Measurements from ENCODE around the gene ASPSCR1.

ASPSCR1 gene

DNA sequence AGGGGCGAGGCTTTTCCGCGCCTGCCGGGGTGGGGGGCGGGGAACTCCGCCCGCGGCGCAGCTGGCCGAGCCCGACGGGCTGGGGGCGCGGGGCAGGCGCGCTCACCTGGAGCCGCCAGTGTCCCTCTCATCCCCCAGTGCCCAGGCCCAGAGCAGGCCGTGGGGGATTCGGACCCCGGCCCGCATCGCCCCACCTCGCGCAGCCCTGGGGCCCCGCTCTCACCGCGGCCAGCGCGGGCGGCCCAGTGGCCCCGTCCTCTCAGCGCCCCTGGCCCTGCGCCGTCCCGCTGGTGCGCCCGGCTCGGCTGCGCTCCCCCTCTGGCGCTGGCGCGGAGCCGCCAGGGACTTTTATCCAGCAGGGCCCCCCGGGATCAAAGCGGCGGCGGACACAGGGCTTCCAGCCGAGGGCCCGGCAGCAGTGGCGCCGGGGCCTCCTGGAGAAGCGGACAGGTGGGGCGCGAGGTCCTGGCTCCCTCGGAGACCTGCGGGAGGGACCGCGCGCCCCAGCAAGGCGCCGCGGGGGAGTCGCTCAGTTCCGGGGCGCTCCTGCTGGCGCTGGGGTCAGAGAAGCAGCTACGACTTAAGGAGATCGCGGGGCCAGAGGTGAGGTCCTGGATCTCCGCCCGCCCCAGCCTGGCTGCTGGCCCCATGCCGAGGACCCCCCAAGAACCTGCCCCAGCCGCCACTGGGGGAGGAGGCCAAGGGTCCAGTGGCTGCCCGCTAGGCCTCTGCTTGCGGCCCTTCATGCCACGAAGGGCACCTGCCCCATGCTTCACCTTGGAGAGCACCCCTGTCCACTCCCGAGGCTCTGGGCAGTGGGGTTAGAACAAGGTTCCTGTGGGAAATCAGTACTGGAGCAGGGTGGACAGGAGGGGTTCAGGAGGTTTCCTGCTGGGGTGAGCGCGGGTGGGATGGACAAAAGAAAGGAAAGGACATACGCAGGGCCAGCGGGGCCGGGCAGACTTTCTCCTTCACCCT is 15.6 kb upstream of the ASPSCR1 start:
- Histone ChIP-seq H3K27ac (ENCODE audit: low read depth in 2 of 2, low read length in 2 of 2) (no peak overlapping the region), H3K36me3 (ENCODE audit: control insufficient read depth in 2 of 2, insufficient read depth in 2 of 2, low read length in 2 of 2) (no peaks in the 10 kb centered on the region), H3K9ac (ENCODE audit: low read depth in 1 of 2, low read length in 2 of 2) (no peak overlapping the region), H3K27me3 (ENCODE audit: control insufficient read depth in 2 of 2, insufficient read depth in 2 of 2, low read length in 2 of 2) (peaks cover 35 to 63% of the 10 kb centered on the region in 2 donors), H3K9me3 (ENCODE audit: control insufficient read depth in 2 of 2, low read length in 2 of 2) (no peaks in the 10 kb centered on the region), H3K4me1 (ENCODE audit: control insufficient read depth in 2 of 2, insufficient read depth in 2 of 2, low read length in 2 of 2) (peaks cover 11 to 14% of the 10 kb centered on the region in 2 donors), H3K4me3 (ENCODE audit: low read length in 2 of 2) (no peak overlapping the region)

DNA sequence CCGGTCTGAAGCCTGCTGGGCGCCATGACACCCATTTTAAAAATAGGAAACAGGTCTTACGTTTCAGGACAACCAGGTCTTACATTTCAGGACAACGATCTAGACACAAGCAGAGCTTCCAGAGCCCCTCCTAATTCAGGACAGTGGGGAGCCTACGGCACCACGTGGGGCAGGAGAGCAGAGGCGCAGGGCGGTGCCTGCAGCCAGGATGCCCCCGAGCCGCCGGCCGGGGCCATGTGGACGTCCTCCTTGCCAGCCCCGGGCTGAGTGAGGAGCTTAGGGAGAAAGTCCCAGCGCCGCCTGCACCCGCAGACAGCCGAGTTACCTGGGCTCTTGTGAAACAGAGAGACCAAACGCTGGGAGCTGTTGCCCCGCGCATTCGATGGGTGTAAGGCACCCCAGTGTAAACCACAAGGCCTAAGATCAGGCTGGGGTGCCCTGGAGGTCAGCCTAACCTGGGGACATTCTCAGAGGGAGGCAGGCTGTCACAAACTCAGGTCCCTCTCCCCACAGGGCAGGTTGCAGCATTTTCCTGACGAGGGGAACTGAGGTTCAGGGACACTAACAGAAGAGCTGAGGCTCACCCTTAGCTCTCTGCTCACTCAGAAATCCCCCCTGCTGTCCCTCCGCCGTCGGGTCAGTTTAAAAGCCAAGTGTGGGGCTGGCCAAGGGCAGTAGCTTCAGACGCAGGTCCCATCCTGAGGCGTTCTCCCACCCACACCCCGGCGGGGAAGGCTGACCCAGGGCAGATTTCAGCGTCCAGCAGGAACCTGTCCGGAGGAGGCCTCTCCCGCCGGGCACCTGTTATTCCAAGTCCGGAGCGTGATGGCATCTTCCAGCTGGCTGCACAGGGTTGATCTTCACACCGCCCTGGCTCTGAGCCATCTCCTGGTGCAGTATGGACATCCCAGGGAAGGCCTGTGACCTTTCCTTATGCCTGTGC is 14.7 kb upstream of the ASPSCR1 start:
- Histone ChIP-seq H3K36me3 (ENCODE audit: control insufficient read depth in 2 of 2, insufficient read depth in 2 of 2, low read length in 2 of 2) (no peaks in the 10 kb centered on the region), H3K9ac (ENCODE audit: low read depth in 1 of 2, low read length in 2 of 2) (no peak overlapping the region), H3K9me3 (ENCODE audit: control insufficient read depth in 2 of 2, low read length in 2 of 2) (no peaks in the 10 kb centered on the region), H3K4me1 (ENCODE audit: control insufficient read depth in 2 of 2, insufficient read depth in 2 of 2, low read length in 2 of 2) (peaks cover 20 to 22% of the 10 kb centered on the region in 2 donors), H3K27ac (ENCODE audit: low read depth in 2 of 2, low read length in 2 of 2) (no peak overlapping the region), H3K4me3 (ENCODE audit: low read length in 2 of 2) (no peak overlapping the region), H3K27me3 (ENCODE audit: control insufficient read depth in 2 of 2, insufficient read depth in 2 of 2, low read length in 2 of 2) (peaks cover 34 to 69% of the 10 kb centered on the region in 2 donors)

DNA sequence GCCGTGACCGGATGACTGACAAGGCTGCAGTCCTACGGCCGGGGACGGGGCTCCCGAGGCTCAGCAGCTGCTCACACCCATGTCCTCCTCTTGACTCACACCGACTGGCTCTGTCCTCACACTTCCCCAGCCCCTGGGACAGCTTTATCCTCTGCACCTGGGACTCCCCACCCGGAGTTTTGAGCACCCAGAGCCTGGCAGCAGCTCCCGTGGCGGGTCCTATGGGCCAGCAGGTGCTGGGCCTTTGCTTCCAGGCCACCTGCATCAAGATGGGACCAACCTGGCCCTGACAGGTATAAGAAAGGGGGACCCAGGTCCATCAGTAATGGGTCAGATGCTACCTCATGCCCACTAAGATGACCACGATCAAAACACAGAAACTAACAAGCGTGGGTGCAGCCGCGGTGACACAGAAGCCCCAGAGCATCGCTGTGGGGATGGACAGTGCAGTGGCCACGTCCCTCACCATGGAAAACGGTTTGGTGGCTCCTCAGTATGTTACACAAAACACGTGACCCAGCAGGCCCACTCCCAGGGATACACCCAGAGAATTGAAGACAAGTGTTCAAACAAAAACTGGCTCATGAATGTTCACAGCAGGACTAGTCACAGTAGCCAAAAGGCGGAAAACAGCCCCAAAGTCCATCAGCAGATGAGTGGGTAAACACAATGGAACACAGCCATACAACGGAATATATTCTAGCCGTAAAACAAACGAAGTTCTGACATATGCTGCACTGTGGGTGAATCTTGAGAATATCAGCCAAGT is 13.2 kb upstream of the ASPSCR1 start:
- Histone ChIP-seq H3K36me3 (ENCODE audit: control insufficient read depth in 2 of 2, insufficient read depth in 2 of 2, low read length in 2 of 2) (no peaks in the 10 kb centered on the region), H3K9me3 (ENCODE audit: control insufficient read depth in 2 of 2, low read length in 2 of 2) (no peaks in the 10 kb centered on the region), H3K9ac (ENCODE audit: low read depth in 1 of 2, low read length in 2 of 2) (no peak overlapping the region), H3K4me1 (ENCODE audit: control insufficient read depth in 2 of 2, insufficient read depth in 2 of 2, low read length in 2 of 2) (peaks cover 17 to 31% of the 10 kb centered on the region in 2 donors), H3K4me3 (ENCODE audit: low read length in 2 of 2) (no peak overlapping the region), H3K27ac (ENCODE audit: low read depth in 2 of 2, low read length in 2 of 2) (no peak overlapping the region), H3K27me3 (ENCODE audit: control insufficient read depth in 2 of 2, insufficient read depth in 2 of 2, low read length in 2 of 2) (peaks cover 20 to 61% of the 10 kb centered on the region in 2 donors)

DNA sequence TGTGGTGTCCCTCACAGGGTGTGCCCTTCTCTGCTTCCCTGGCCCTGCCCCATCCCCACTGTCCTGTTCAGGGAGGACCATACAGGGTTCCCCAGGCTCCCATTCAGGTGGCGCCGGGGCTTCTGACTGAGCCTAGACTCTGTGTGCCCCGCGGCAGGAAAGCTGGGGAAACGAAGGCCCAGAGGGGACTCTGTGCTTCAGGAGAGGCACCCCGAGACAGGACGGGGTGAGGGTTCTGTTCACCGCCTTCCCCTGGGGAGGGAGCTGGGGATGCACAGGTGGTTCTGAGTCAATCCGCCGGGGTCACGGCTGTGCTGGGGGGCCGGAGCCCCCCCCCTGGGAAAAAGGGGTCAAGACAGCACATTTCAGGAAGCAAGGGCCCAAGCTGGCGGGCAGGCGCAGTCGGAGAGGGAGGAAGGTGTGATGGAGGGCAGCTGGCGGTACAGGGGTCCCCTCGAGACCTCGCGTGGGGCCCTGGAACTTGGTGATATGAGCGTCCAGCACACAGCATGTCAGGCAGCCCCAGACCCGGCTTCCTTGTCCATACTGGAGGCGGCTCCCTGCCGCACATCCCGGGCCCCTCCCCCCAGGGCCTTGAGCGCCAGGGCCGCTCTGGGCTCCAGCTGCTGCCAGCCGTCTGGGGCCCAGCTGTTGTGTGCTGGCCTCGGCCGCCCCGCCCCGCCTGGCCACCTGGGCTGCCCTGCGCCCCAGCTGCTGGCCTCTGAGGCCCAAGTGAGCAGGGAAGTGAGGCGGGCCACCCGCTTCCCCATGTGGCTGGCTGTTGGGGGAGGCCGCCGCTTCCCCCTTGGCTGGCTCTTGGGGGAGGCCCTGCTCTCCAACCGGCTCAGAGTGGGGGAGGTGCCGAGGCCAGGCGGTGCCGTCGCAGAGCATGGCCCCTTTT is 10.8 kb upstream of the ASPSCR1 start:
- Histone ChIP-seq H3K36me3 (ENCODE audit: control insufficient read depth in 2 of 2, insufficient read depth in 2 of 2, low read length in 2 of 2) (no peaks in the 10 kb centered on the region), H3K4me1 (ENCODE audit: control insufficient read depth in 2 of 2, insufficient read depth in 2 of 2, low read length in 2 of 2) (peaks cover 11 to 20% of the 10 kb centered on the region in 2 donors), H3K27ac (ENCODE audit: low read depth in 2 of 2, low read length in 2 of 2) (peak overlapping the region in 1 of 2 donors; percentile 32), H3K9me3 (ENCODE audit: control insufficient read depth in 2 of 2, low read length in 2 of 2) (no peaks in the 10 kb centered on the region), H3K9ac (ENCODE audit: low read depth in 1 of 2, low read length in 2 of 2) (no peak overlapping the region), H3K4me3 (ENCODE audit: low read length in 2 of 2) (no peak overlapping the region), H3K27me3 (ENCODE audit: control insufficient read depth in 2 of 2, insufficient read depth in 2 of 2, low read length in 2 of 2) (peaks cover 20 to 54% of the 10 kb centered on the region in 2 donors)

DNA sequence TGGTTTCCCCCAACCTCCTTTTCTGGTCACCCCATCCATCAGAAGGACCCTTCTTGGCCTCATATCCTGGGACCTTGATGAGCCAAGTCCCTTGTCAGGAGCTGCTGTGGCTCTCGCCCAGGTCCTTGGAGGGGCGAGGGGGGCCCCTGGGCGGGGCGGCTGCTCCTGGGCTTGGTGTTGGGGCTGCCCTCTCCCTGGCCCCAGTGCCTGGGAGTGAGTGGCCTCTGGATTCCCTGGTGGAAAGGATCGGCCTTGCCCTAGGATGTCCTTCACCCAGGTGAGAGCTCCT is 10.2 kb upstream of the ASPSCR1 start:
- no peak overlapping the region for H3K4me3 ChIP-seq (ENCODE audit: low read length in 2 of 2)
- H3K9me3 ChIP-seq (ENCODE audit: control insufficient read depth in 2 of 2, low read length in 2 of 2), result no peaks in the 10 kb centered on the region
- H3K27me3 ChIP-seq (ENCODE audit: control insufficient read depth in 2 of 2, insufficient read depth in 2 of 2, low read length in 2 of 2), result peaks cover 18 to 50% of the 10 kb centered on the region in 2 donors
- H3K36me3 ChIP-seq (ENCODE audit: control insufficient read depth in 2 of 2, insufficient read depth in 2 of 2, low read length in 2 of 2), result no peaks in the 10 kb centered on the region
- H3K27ac ChIP-seq (ENCODE audit: low read depth in 2 of 2, low read length in 2 of 2), result peak overlapping the region in 1 of 2 donors; percentile 32
- H3K9ac ChIP-seq (ENCODE audit: low read depth in 1 of 2, low read length in 2 of 2), result no peak overlapping the region
- H3K4me1 ChIP-seq (ENCODE audit: control insufficient read depth in 2 of 2, insufficient read depth in 2 of 2, low read length in 2 of 2), result peaks cover 11 to 20% of the 10 kb centered on the region in 2 donors

DNA sequence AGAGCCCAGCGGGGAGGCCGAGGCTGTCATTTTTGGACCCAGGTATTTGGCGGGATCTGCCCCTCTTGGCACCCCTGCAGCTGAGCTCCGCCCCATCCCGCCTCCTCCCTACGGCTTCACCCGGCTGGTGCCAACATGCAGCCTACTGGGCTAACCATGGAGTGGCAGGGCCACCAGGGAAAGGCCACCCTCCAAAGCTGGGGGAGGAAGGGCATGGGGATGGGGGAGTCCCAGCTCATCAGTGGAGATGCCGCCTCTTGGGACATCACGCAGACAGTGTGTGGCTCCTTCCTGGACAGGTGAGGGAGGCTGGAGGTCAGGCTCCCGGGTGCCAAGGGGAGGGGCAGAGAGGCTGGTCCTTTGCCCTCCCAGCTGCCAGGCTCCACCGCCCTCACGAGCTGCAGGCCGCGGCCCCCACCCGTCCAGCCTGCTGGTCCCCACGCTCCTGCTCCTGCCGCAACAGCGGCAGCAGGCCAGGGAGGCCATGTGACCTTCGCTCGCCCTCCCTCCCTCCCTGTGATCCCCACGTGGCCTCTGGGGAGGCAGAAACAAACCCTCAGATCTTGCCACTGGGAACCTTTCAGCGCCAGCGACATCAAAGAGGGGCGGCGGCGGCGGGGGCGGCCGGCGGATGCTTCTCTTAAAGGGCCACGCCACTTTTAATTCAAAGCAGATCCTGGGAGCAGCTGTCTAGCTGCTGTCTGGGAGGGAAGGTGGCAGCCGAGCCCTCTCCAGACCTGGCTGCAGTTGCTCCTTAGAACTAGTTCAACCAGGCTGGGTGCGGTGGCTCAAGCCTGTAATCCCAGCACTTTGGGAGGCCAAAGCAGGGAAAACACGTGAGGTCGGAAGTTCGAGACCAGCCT is 9.7 kb upstream of the ASPSCR1 start:
- peak overlapping the region in 1 of 2 donors; percentile 32 for H3K27ac ChIP-seq (ENCODE audit: low read depth in 2 of 2, low read length in 2 of 2)

DNA sequence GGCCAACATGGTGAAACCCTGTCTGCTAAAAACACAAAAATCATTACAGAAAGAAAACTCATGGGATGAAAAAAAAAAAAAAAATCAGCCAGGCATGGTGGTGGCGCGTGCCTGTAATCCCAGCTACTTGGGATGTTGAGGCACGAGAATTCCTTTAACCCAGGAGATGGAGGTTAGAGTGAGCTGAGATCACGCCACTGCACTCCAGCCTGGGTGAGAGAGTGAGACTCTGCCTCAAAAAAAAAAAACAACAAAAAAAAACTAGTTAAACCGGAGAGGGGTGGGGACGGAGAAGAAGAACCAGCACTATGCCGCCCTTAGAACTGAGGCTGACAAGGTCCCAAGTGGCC is 9.1 kb upstream of the ASPSCR1 start:
- Histone ChIP-seq H3K27me3 (ENCODE audit: control insufficient read depth in 2 of 2, insufficient read depth in 2 of 2, low read length in 2 of 2) (peaks cover 8 to 41% of the 10 kb centered on the region in 2 donors), H3K4me3 (ENCODE audit: low read length in 2 of 2) (no peak overlapping the region), H3K27ac (ENCODE audit: low read depth in 2 of 2, low read length in 2 of 2) (no peak overlapping the region), H3K9ac (ENCODE audit: low read depth in 1 of 2, low read length in 2 of 2) (no peak overlapping the region), H3K9me3 (ENCODE audit: control insufficient read depth in 2 of 2, low read length in 2 of 2) (no peaks in the 10 kb centered on the region), H3K36me3 (ENCODE audit: control insufficient read depth in 2 of 2, insufficient read depth in 2 of 2, low read length in 2 of 2) (no peaks in the 10 kb centered on the region), H3K4me1 (ENCODE audit: control insufficient read depth in 2 of 2, insufficient read depth in 2 of 2, low read length in 2 of 2) (peaks cover 11 to 20% of the 10 kb centered on the region in 2 donors)

More for the DNA sequence above, 9.7 kb upstream of the ASPSCR1 start:
- Histone ChIP-seq H3K27me3 (ENCODE audit: control insufficient read depth in 2 of 2, insufficient read depth in 2 of 2, low read length in 2 of 2) (peaks cover 14 to 45% of the 10 kb centered on the region in 2 donors), H3K36me3 (ENCODE audit: control insufficient read depth in 2 of 2, insufficient read depth in 2 of 2, low read length in 2 of 2) (no peaks in the 10 kb centered on the region), H3K4me3 (ENCODE audit: low read length in 2 of 2) (peak overlapping the region; percentile 8 to 20), H3K4me1 (ENCODE audit: control insufficient read depth in 2 of 2, insufficient read depth in 2 of 2, low read length in 2 of 2) (peaks cover 11 to 20% of the 10 kb centered on the region in 2 donors), H3K9me3 (ENCODE audit: control insufficient read depth in 2 of 2, low read length in 2 of 2) (no peaks in the 10 kb centered on the region), H3K9ac (ENCODE audit: low read depth in 1 of 2, low read length in 2 of 2) (no peak overlapping the region)

DNA sequence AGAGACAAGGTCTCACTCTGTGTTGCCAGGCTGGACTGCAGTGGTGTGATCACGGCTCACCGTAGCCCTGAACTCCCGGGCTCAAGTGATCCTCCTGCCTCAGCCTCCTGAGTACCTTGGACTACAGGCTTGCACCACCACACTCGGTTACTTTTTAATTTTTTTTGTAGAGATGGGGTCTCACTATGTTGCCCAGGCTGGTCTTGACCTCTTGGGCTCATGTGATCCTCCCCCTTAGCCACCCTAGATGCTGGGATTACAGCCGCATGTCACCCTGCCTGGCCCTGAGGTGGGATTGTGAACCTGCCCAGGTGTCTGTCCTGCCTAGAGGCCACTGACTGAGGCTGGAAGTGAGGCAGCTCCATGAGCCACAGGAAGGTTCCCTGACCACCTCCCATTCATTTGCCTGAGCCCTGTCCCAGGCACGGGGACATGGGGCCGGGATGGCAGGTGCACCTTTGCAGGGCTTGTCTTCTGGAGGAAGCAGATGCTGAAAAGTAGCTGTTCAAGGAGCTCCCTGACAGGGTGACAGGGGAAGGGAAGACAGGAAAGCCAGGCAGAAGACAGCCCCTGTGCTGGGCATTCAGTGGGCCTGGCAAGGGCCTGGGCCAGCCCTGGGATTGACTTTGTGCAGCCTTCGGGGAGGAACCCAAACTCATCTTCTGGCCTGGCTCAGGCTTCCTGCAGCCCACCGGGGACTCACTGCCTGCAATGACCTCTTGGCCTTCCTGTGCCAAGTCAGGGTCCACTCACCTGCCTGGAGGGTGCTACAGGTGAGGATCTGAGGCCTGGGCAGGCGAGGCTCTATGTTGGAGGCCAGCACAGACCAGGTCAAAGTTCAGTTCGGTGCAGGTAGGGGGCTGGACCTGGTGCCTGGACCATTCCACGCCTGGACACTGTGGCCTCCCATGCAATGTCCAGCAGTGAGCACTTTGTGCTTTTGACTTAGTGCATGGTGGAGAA is 8.3 kb upstream of the ASPSCR1 start:
- Histone ChIP-seq H3K9me3 (ENCODE audit: control insufficient read depth in 2 of 2, low read length in 2 of 2) (no peaks in the 10 kb centered on the region), H3K27me3 (ENCODE audit: control insufficient read depth in 2 of 2, insufficient read depth in 2 of 2, low read length in 2 of 2) (peaks cover 7 to 33% of the 10 kb centered on the region in 2 donors), H3K27ac (ENCODE audit: low read depth in 2 of 2, low read length in 2 of 2) (no peak overlapping the region), H3K36me3 (ENCODE audit: control insufficient read depth in 2 of 2, insufficient read depth in 2 of 2, low read length in 2 of 2) (no peaks in the 10 kb centered on the region), H3K9ac (ENCODE audit: low read depth in 1 of 2, low read length in 2 of 2) (no peak overlapping the region), H3K4me1 (ENCODE audit: control insufficient read depth in 2 of 2, insufficient read depth in 2 of 2, low read length in 2 of 2) (peaks cover 11 to 20% of the 10 kb centered on the region in 2 donors), H3K4me3 (ENCODE audit: low read length in 2 of 2) (no peak overlapping the region)

All from mucosa of rectum (tissue), 2 donors.